Neural progenitor cell (in vitro differentiated cells): Measurements from ENCODE around the gene TGDS. TPM values are rescaled to one million over a fixed set of nuclear protein-coding genes. Genes with fewer than 3 reads are reported as not detected.
"Not testable (repeated sequence)": the region's sequence is repeated elsewhere in the genome, so short reads cannot be mapped to it uniquely, and the experiment has no call there.

Experiments
- DNase-seq: peaks from one replicate; pipeline ENCODE4 v3.0.0-alpha.2; 2016; ENCODE audit warnings: low spot score
- H2AFZ ChIP-seq: fragments of 200-600 bp; sonication (generic); replicated peaks from 2 replicates; pipeline ENCODE4 v1.6.1; 2016; ENCODE audit warnings: antibody characterized with exemption
- H3F3A ChIP-seq: fragments of 200-600 bp; sonication (generic); 2 replicates; pipeline ENCODE4 v1.6.1; 2016; ENCODE audit warnings: antibody characterized with exemption, low read depth
- H3K27ac ChIP-seq: fragments of 200-600 bp; sonication (generic); 2 replicates; pipeline ENCODE4 v1.5.1; 2016; ENCODE audit warnings: mild to moderate bottlenecking
- H3K27me3 ChIP-seq: fragments of 200-600 bp; sonication (generic); 2 replicates; pipeline ENCODE4 v1.6.1; 2016; ENCODE audit warnings: mild to moderate bottlenecking, moderate library complexity
- H3K36me3 ChIP-seq: fragments of 200-600 bp; sonication (generic); 2 replicates; pipeline ENCODE4 v1.5.1; 2016
- H3K4me1 ChIP-seq: fragments of 200-600 bp; sonication (generic); 2 replicates; pipeline ENCODE4 v1.6.1; 2016; ENCODE audit warnings: mixed run types
- H3K4me2 ChIP-seq: fragments of 200-600 bp; sonication (generic); 2 replicates; pipeline ENCODE4 v1.6.1; 2016
- H3K4me3 ChIP-seq: fragments of 200-600 bp; sonication (generic); 2 replicates; pipeline ENCODE4 v1.5.1; 2016
- H3K79me2 ChIP-seq: fragments of 200-600 bp; sonication (generic); 2 replicates; pipeline ENCODE4 v1.6.1; 2016; ENCODE audit warnings: low read depth
- H3K9ac ChIP-seq: fragments of 200-600 bp; sonication (generic); 2 replicates; pipeline ENCODE4 v1.6.1; 2016
- H3K9me3 ChIP-seq: fragments of 200-600 bp; sonication (generic); 2 replicates; pipeline ENCODE4 v1.5.1; 2016; ENCODE audit warnings: low read depth
- H4K20me1 ChIP-seq: fragments of 200-600 bp; sonication (generic); 2 replicates; pipeline ENCODE4 v1.6.1; 2016; ENCODE audit warnings: low read depth
- H3K27ac Mint-ChIP-seq: 3 replicates; pipeline ENCODE4 v1.8.0; 2021; ENCODE audit warnings: mixed read lengths
- H3K27me3 Mint-ChIP-seq: 2 replicates; pipeline ENCODE4 v1.8.0; 2022; ENCODE audit warnings: low read depth, mild to moderate bottlenecking, inconsistent platforms, moderate library complexity, mixed read lengths; ENCODE audit not compliant: insufficient read depth
- H3K36me3 Mint-ChIP-seq: 3 replicates; pipeline ENCODE4 v1.8.0; 2021; ENCODE audit warnings: mixed read lengths
- H3K4me1 Mint-ChIP-seq: 3 replicates; pipeline ENCODE4 v1.8.0; 2021; ENCODE audit warnings: mixed read lengths
- H3K4me3 Mint-ChIP-seq: 3 replicates; pipeline ENCODE4 v1.8.0; 2021; ENCODE audit warnings: mild to moderate bottlenecking, moderate library complexity, mixed read lengths
- H3K9me3 Mint-ChIP-seq: 3 replicates; pipeline ENCODE4 v1.8.0; 2020; ENCODE audit warnings: mixed read lengths
- CTCF ChIP-seq: fragments of 200-600 bp; sonication (generic); IDR thresholded peaks from 2 replicates; pipeline ENCODE4 v1.5.1; 2017; ENCODE audit warnings: antibody characterized with exemption, mild to moderate bottlenecking
- EZH2 ChIP-seq: fragments of 200-600 bp; sonication (generic); IDR thresholded peaks from 2 replicates; pipeline ENCODE4 v1.6.1; 2017; ENCODE audit warnings: antibody characterized with exemption, mild to moderate bottlenecking, moderate library complexity
- EZH2phosphoT487 ChIP-seq: fragments of 200-600 bp; sonication (generic); IDR thresholded peaks from 2 replicates; pipeline ENCODE4 v1.6.1; 2017; ENCODE audit warnings: antibody characterized with exemption
- total RNA-seq: library from RNA; depleted of rRNA; stranded (reverse); fragments of >200 nt; gene quantifications from 2 replicates; pipeline ENCODE4 v1.2.3, GENCODE V29; 2015; ENCODE audit warnings: low replicate concordance

TGDS gene
- total RNA-seq, 1 donor from 2014 or later: 41.2 TPM

GRCh38 chr13:94535775-94536174, 60.2 kb downstream of the TGDS start:
- no peaks in the 10 kb centered on the region for H3K4me1 ChIP-seq
- no peaks in the 10 kb centered on the region for H3K9me3 ChIP-seq
- Mint-ChIP-seq H3K9me3 (peaks cover 11% of the 10 kb centered on the region), H3K36me3 (no peaks in the 10 kb centered on the region), H3K27ac (no peak overlapping the region), H3K27me3 (no peaks in the 10 kb centered on the region), H3K4me3 (no peak overlapping the region), H3K4me1 (no peaks in the 10 kb centered on the region)
- no peaks in the 10 kb centered on the region for H4K20me1 ChIP-seq
- H3K9ac ChIP-seq: no peak overlapping the region
- no peak overlapping the region for H3K4me2 ChIP-seq
- no peak overlapping the region for H3K4me3 ChIP-seq
- H3K36me3 ChIP-seq: no peaks in the 10 kb centered on the region
- H3K79me2 ChIP-seq: no peaks in the 10 kb centered on the region
- no peak for TF ChIP-seq EZH2
- TF ChIP-seq EZH2phosphoT487: no peak
- TF ChIP-seq CTCF: no peak
- DNase-seq: no peak
- no peaks in the 10 kb centered on the region for H3K27me3 ChIP-seq
- H3F3A ChIP-seq: no peaks in the 10 kb centered on the region
- H2AFZ ChIP-seq: no peak overlapping the region
- H3K27ac ChIP-seq: no peak overlapping the region

GRCh38 chr13:94535231-94535630, 60.7 kb downstream of the TGDS start:
- Histone ChIP-seq H3K27ac (no peak overlapping the region), H3F3A (no peaks in the 10 kb centered on the region), H3K9ac (no peak overlapping the region), H2AFZ (no peak overlapping the region), H3K4me1 (no peaks in the 10 kb centered on the region), H3K36me3 (no peaks in the 10 kb centered on the region), H4K20me1 (no peaks in the 10 kb centered on the region), H3K79me2 (no peaks in the 10 kb centered on the region), H3K9me3 (no peaks in the 10 kb centered on the region), H3K4me2 (no peak overlapping the region), H3K27me3 (no peaks in the 10 kb centered on the region), H3K4me3 (no peak overlapping the region)
- DNase-seq: no peak
- H3K4me3 Mint-ChIP-seq: no peak overlapping the region
- TF ChIP-seq CTCF (no peak), EZH2phosphoT487 (no peak), EZH2 (no peak)
- no peaks in the 10 kb centered on the region for H3K36me3 Mint-ChIP-seq
- H3K4me1 Mint-ChIP-seq: no peaks in the 10 kb centered on the region
- peaks cover 14% of the 10 kb centered on the region for H3K9me3 Mint-ChIP-seq
- no peaks in the 10 kb centered on the region for H3K27me3 Mint-ChIP-seq
- no peak overlapping the region for H3K27ac Mint-ChIP-seq

- Histone ChIP-seq H3K9ac (no peak overlapping the region), H3K27ac (no peak overlapping the region), H3K79me2 (no peaks in the 10 kb centered on the region), H4K20me1 (no peaks in the 10 kb centered on the region), H2AFZ (no peak overlapping the region), H3K36me3 (no peaks in the 10 kb centered on the region), H3K4me1 (no peaks in the 10 kb centered on the region), H3K4me2 (no peak overlapping the region), H3K27me3 (no peaks in the 10 kb centered on the region), H3K4me3 (no peak overlapping the region), H3F3A (no peaks in the 10 kb centered on the region), H3K9me3 (no peaks in the 10 kb centered on the region)
- H3K4me1 Mint-ChIP-seq: no peaks in the 10 kb centered on the region
- H3K36me3 Mint-ChIP-seq: no peaks in the 10 kb centered on the region
- no peak overlapping the region for H3K4me3 Mint-ChIP-seq
- TF ChIP-seq EZH2phosphoT487 (no peak), EZH2 (no peak), CTCF (no peak)
- H3K27me3 Mint-ChIP-seq: no peaks in the 10 kb centered on the region
- DNase-seq: no peak
- H3K27ac Mint-ChIP-seq: no peak overlapping the region
- H3K9me3 Mint-ChIP-seq: peaks cover 18% of the 10 kb centered on the region
Measured at GRCh38 chr13:94534166-94534565, 61.8 kb downstream of the TGDS start.

GRCh38 chr13:94532278-94532677, 63.7 kb downstream of the TGDS start:
- H3K4me3 ChIP-seq, H3K4me2 ChIP-seq, H3K79me2 ChIP-seq, H3K36me3 Mint-ChIP-seq, H2AFZ ChIP-seq, H3K4me1 ChIP-seq, H3K4me3 Mint-ChIP-seq, H3K27me3 ChIP-seq, H4K20me1 ChIP-seq, H3K36me3 ChIP-seq, H3K27ac Mint-ChIP-seq, H3K9ac ChIP-seq, DNase-seq, H3K27ac ChIP-seq, H3F3A ChIP-seq, H3K9me3 ChIP-seq, H3K27me3 Mint-ChIP-seq, H3K4me1 Mint-ChIP-seq: not testable (repeated sequence)
- peaks cover 23% of the 10 kb centered on the region for H3K9me3 Mint-ChIP-seq

GRCh38 chr13:94526956-94527355, 69.0 kb downstream of the TGDS start:
- H3K27me3 Mint-ChIP-seq, H3K9ac ChIP-seq, H3K36me3 ChIP-seq, DNase-seq, H3K27me3 ChIP-seq, H2AFZ ChIP-seq, H3K9me3 ChIP-seq, H3K27ac Mint-ChIP-seq, H3K4me3 ChIP-seq, H3K27ac ChIP-seq, H3K4me1 Mint-ChIP-seq, H3K4me2 ChIP-seq, H3K4me1 ChIP-seq, H3F3A ChIP-seq, H3K79me2 ChIP-seq, H3K4me3 Mint-ChIP-seq, H4K20me1 ChIP-seq, H3K36me3 Mint-ChIP-seq: not testable (repeated sequence)
- H3K9me3 Mint-ChIP-seq: peaks cover 23% of the 10 kb centered on the region
